K562 (cell line): ENCODE results near the gene MYCBP. TPM values are rescaled to one million over a fixed set of nuclear protein-coding genes. Genes with fewer than 3 reads are reported as not detected.
"Not testable (repeated sequence)": the region's sequence is repeated elsewhere in the genome, so short reads cannot be mapped to it uniquely, and the experiment has no call there.

Experiments used
- ATAC-seq: fragments of 200-7000 bp; cut with Tn5 transposase; 3 replicates; pipeline ENCODE4 v1.9.1; 2020; ENCODE audit warnings: moderate library complexity
- BruUV-seq: library from RNA; stranded (reverse); fragments of 400-500 nt; replicated peaks from 2 replicates; lab custom pipeline; 2021; lab: Mats Ljungman, UMichigan
- CTCF ChIA-PET: fragments of 300-600 bp; formaldehyde crosslinking; extraction: SDS; loops from one replicate; lab custom pipeline; 2021; ENCODE audit warnings: low intra/inter-chr PET ratio; lab: Yijun Ruan, JAX
- POLR2A ChIA-PET: fragments of 300-600, 350-650 bp; sonication (Branson Sonifier 250); formaldehyde crosslinking; extraction: SDS; loops from one replicate; lab custom pipeline; 2021; ENCODE audit warnings: antibody characterized with exemption, inconsistent platforms; lab: Yijun Ruan, JAX
- DNase-seq, 4 experiments: peaks; one replicate each; pipeline versions ENCODE4 v3.0.0 to v3.0.0-alpha.2; 2011 to 2018; ENCODE audit warnings: low spot score in 3 of 4, mixed read lengths in 3 of 4; ENCODE audit errors: extremely low read depth in 1 of 4
- FAIRE-seq: peaks from 2 replicates; lab custom pipeline; 2011; peaks lifted over from hg19 to GRCh38; lab: Jason Lieb, UNC
- H2AFZ ChIP-seq: 2 replicates; pipeline ENCODE4 v1.6.0; 2011; ENCODE audit warnings: low read depth, low read length, control low read depth, inconsistent platforms
- H3K27ac ChIP-seq: fragments of 200-600 bp; 3 replicates; pipeline ENCODE4 v1.8.0; 2011; ENCODE audit warnings: low read depth, mild to moderate bottlenecking, control low read depth, inconsistent platforms, low read length, moderate library complexity, mixed read lengths; ENCODE audit errors: extremely low read depth
- H3K27me3 ChIP-seq, 2 experiments: fragments of 300-600 bp in 1 of 2; 2 replicates in 1 of 2; 3 replicates in 1 of 2; pipeline versions ENCODE4 v1.6.0 to v1.8.0; 2011; ENCODE audit warnings: inconsistent platforms in 2 of 2, low read length in 2 of 2, mild to moderate bottlenecking in 1 of 2, mixed read lengths in 1 of 2, moderate library complexity in 1 of 2; ENCODE audit not compliant: control insufficient read depth in 2 of 2, insufficient read depth in 2 of 2
- H3K36me3 ChIP-seq: fragments of 300-600 bp; 3 replicates; pipeline ENCODE4 v1.8.0; 2011; ENCODE audit warnings: mild to moderate bottlenecking, low read length, inconsistent platforms; ENCODE audit not compliant: control insufficient read depth, insufficient read depth
- H3K4me1 ChIP-seq, 2 experiments: fragments of 200-600 bp in 1 of 2; replicated peaks in 1 of 2; 2 replicates in 1 of 2; 3 replicates in 1 of 2; pipeline versions ENCODE4 v1.5.1 to v1.8.0; 2011; ENCODE audit warnings: inconsistent platforms in 2 of 2, low read length in 2 of 2, mild to moderate bottlenecking in 1 of 2, mixed read lengths in 1 of 2, moderate library complexity in 1 of 2; ENCODE audit not compliant: control insufficient read depth in 2 of 2, insufficient read depth in 2 of 2
- H3K4me2 ChIP-seq: 2 replicates; pipeline ENCODE4 v1.6.1; 2011; ENCODE audit warnings: low read length, control low read depth, inconsistent platforms, mixed read lengths; ENCODE audit not compliant: insufficient read depth
- H3K4me3 ChIP-seq: fragments of 200-600 bp; sonication (generic), shearing (Covaris generic); 2 replicates; pipeline ENCODE4 v1.5.1; 2016; ENCODE audit warnings: control low read depth, inconsistent platforms
- H3K79me2 ChIP-seq: fragments of 200-600 bp; 3 replicates; pipeline ENCODE4 v1.8.0; 2011; ENCODE audit warnings: low read length, inconsistent platforms; ENCODE audit not compliant: control insufficient read depth, insufficient read depth
- H3K9ac ChIP-seq, 2 experiments: 2 replicates each; pipeline versions ENCODE4 v1.6.0 to v1.6.1; 2011; ENCODE audit warnings: low read depth in 2 of 2, low read length in 2 of 2, control low read depth in 1 of 2, inconsistent platforms in 1 of 2, mild to moderate bottlenecking in 1 of 2, mixed read lengths in 1 of 2; ENCODE audit not compliant: insufficient read depth in 1 of 2
- H3K9me1 ChIP-seq: one replicate; pipeline ENCODE4 v1.6.0; 2011; ENCODE audit warnings: inconsistent platforms, mild to moderate bottlenecking, low read length, moderate library complexity; ENCODE audit not compliant: control insufficient read depth, insufficient read depth
- H3K9me3 ChIP-seq: replicated peaks from 2 replicates; pipeline ENCODE4 v1.5.1; 2011; ENCODE audit warnings: low read depth, low read length, inconsistent platforms; ENCODE audit not compliant: control insufficient read depth, insufficient read depth
- H4K20me1 ChIP-seq: replicated peaks from 2 replicates; pipeline ENCODE4 v1.6.1; 2011; ENCODE audit warnings: low read length, inconsistent platforms, mixed read lengths; ENCODE audit not compliant: control insufficient read depth, insufficient read depth
- EHMT2 ChIP-seq: fragments of 450-650 bp; IDR thresholded peaks from 2 replicates; pipeline ENCODE4 v1.6.1; 2018; ENCODE audit warnings: antibody characterized with exemption
- PURB ChIP-seq: sonication (generic); formaldehyde crosslinking; IDR thresholded peaks from 2 replicates; pipeline ENCODE4 v1.9.0; 2021; ENCODE audit warnings: low read depth, mild to moderate bottlenecking, missing genetic modification reagents
- SMARCA5 ChIP-seq: fragments of 450-650 bp; IDR thresholded peaks from 2 replicates; pipeline ENCODE4 v1.6.1; 2016
- ZKSCAN1 ChIP-seq: fragments of 150-350 bp; IDR thresholded peaks from 2 replicates; pipeline ENCODE4 v1.6.1; 2016; ENCODE audit warnings: low read depth, low read length
- ZNF197 ChIP-seq: fragments of 200-800 bp; sonication (Bioruptor generic); IDR thresholded peaks from 2 replicates; pipeline ENCODE4 v1.6.1; 2016; ENCODE audit warnings: low read depth, missing genetic modification characterization, missing compliant biosample characterization
- ZNF384 ChIP-seq: IDR thresholded peaks from 2 replicates; pipeline ENCODE4 v1.6.1; 2012; ENCODE audit warnings: low read depth, low read length, improper control_type of control experiment
- WGBS: fragments of 100-300 bp; shearing (Covaris generic); methylation state at CpG from one replicate; pipeline ENCODE4 v1.1.6; 2016; ENCODE audit warnings: low coverage, mixed read lengths; ENCODE audit not compliant: insufficient coverage; ENCODE audit errors: missing lambda C conversion rate; 5-methylcytosine and 5-hydroxymethylcytosine counted together
- in situ Hi-C: fragments of 300-500 bp; cut with MboI; formaldehyde crosslinking; loops from 4 replicates; pipeline ENCODE4 v1.15.0; 2018; ENCODE audit warnings: inconsistent platforms, mixed read lengths
- intact Hi-C: fragments of 100-400 bp; cut with micrococcal nuclease; formaldehyde crosslinking; loops from 2 replicates; pipeline ENCODE4 v1.14.2; 2022
- polyA plus RNA-seq, 8 experiments: library from polyadenylated mRNA; depleted of rRNA in 4 of 8; stranded (reverse) in 5 of 8; unstranded in 3 of 8; fragments of >200 nt; fragmentation: Nextera tagmentation in 2 of 8; fragmentation: Illumina TruSeq in 1 of 8; extraction: Ambion mirVana in 2 of 8; extraction: Trizol in 1 of 8; gene quantifications; 2 replicates each; pipeline versions ENCODE4 v1.2.1 to v1.2.3, GENCODE V29; 2011 to 2014; ENCODE audit warnings: inconsistent platforms in 1 of 8, missing spikeins in 1 of 8
- total RNA-seq, 7 experiments: library from RNA; depleted of rRNA in 6 of 7; stranded (reverse); fragments of >200 nt in 6 of 7; fragmentation: Illumina TruSeq in 2 of 7; extraction: Trizol in 2 of 7; gene quantifications; 2 replicates each; pipeline versions ENCODE4 v1.2.1 to v1.2.3, GENCODE V29; 2011 to 2021; ENCODE audit warnings: low replicate concordance in 1 of 7
- TF ChIP-seq, protein P1 (sequence below): fragments of 150-350 bp; conservative IDR thresholded peaks from 2 replicates; pipeline ENCODE4 v1.6.1; 2014; ENCODE audit warnings: low read length
- TF ChIP-seq, protein P2 (sequence below), 2 experiments: fragments of 450-650 bp; conservative IDR thresholded peaks; 2 replicates each; pipeline ENCODE4 v1.6.1; 2017; ENCODE audit warnings: mild to moderate bottlenecking in 2 of 2, moderate library complexity in 2 of 2
- TF ChIP-seq, protein P3 (sequence below): sonication (generic); formaldehyde crosslinking; IDR thresholded peaks from 2 replicates; pipeline ENCODE4 v1.8.0; 2022; ENCODE audit warnings: mild to moderate bottlenecking, missing genetic modification reagents
- TF ChIP-seq, protein P4 (sequence below): fragments of 450-650 bp; IDR thresholded peaks from 2 replicates; pipeline ENCODE4 v1.6.1; 2018; ENCODE audit not compliant: partially characterized antibody

MYCBP gene
- total and polyA plus RNA-seq, 9 of the 15 experiments (the other 6 are each of a cell fraction or from before 2014, with no cell fraction given): 32.3 to 253 (median 72.9) TPM

DNA sequence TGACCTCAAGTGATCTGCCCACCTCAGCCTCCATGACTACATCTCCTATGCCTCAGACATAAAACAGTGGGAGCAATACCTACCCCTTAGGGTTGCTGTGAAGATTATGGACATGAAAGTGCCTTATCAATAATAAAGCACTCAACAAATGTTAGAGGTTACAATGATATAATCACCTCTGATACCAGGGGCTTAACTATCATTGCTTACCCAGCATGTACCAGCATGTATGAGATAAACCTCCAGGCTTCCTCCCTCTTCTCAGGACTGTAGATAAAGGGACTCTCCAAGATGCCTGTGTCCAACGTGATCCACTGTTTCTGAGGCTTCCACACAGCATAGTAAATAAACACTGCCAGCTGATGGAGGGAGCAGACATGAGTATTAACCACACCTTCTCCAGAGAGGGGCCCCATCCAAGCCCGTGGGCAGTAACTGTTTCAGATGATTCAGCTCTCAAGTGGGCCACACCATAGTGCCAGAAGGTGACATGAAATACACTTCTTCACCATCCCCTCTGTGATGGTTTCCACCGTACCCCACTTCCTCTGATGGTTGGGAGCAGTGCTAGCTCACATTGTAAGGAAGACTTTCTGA lies 42.3 kb upstream of the MYCBP start (continued):
- TF ChIP-seq, protein P1, sequence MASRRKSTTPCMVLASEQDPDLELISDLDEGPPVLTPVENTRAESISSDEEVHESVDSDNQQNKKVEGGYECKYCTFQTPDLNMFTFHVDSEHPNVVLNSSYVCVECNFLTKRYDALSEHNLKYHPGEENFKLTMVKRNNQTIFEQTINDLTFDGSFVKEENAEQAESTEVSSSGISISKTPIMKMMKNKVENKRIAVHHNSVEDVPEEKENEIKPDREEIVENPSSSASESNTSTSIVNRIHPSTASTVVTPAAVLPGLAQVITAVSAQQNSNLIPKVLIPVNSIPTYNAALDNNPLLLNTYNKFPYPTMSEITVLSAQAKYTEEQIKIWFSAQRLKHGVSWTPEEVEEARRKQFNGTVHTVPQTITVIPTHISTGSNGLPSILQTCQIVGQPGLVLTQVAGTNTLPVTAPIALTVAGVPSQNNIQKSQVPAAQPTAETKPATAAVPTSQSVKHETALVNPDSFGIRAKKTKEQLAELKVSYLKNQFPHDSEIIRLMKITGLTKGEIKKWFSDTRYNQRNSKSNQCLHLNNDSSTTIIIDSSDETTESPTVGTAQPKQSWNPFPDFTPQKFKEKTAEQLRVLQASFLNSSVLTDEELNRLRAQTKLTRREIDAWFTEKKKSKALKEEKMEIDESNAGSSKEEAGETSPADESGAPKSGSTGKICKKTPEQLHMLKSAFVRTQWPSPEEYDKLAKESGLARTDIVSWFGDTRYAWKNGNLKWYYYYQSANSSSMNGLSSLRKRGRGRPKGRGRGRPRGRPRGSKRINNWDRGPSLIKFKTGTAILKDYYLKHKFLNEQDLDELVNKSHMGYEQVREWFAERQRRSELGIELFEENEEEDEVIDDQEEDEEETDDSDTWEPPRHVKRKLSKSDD: no peak
- TF ChIP-seq EHMT2: no peak
- no peak for TF ChIP-seq ZKSCAN1
- TF ChIP-seq PURB (CRISPR knock-in tag): no peak
- TF ChIP-seq, protein P2, sequence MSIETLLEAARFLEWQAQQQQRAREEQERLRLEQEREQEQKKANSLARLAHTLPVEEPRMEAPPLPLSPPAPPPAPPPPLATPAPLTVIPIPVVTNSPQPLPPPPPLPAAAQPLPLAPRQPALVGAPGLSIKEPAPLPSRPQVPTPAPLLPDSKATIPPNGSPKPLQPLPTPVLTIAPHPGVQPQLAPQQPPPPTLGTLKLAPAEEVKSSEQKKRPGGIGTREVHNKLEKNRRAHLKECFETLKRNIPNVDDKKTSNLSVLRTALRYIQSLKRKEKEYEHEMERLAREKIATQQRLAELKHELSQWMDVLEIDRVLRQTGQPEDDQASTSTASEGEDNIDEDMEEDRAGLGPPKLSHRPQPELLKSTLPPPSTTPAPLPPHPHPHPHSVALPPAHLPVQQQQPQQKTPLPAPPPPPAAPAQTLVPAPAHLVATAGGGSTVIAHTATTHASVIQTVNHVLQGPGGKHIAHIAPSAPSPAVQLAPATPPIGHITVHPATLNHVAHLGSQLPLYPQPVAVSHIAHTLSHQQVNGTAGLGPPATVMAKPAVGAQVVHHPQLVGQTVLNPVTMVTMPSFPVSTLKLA (conservative IDR thresholded peaks at IDR 0.05): peak; percentile 74 to 90

DNA sequence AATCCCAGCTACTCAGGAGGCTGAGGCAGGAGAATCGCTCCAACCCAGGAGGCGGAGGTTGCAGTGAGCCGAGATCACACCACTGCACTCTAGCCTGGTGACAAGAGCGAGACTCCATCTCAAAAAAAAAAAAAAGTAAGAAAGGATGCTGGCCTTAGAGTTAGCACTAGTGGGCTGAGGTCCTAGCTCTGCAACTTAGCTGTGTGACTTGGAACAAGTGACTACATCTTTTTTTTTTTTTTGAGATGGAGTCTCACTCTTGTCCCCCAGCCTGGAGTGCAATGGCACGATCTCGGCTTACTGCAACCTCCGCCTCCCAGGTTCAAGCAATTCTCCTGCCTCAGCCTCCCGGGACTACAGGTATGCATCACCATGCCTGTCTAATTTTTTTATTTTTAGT lies 41.8 kb upstream of the MYCBP start:
- Histone ChIP-seq H3K4me2 (peak overlapping the region; percentile 62; the same call in 1 of the 2 replicates), H3K4me1 (peaks cover 19 to 22% of the 10 kb centered on the region in 2 experiments; a peak in 4 of 5 replicates)
- ATAC-seq (peak; percentile 38), DNase-seq (peak in 1 of 4 experiments; percentile 16)
- H3K9me3 ChIP-seq, CTCF ChIA-PET, H3K79me2 ChIP-seq, H3K9ac ChIP-seq, H2AFZ ChIP-seq, H3K36me3 ChIP-seq, in situ Hi-C loops, intact Hi-C loops, H3K9me1 ChIP-seq, H3K27ac ChIP-seq, H4K20me1 ChIP-seq, BruUV-seq, H3K4me3 ChIP-seq, H3K27me3 ChIP-seq, FAIRE-seq: not testable (repeated sequence)
- 15% methylated on average over 7 of the region's 8 CpGs for WGBS
- POLR2A ChIA-PET: interaction anchor here (0.6 to 1.5 kb wide), 3 partner anchors 15 to 300 kb away, joined by 3 to 4 read pairs (median 4); no protein-coding TSS in a partner anchor
- TF ChIP-seq, protein P3, sequence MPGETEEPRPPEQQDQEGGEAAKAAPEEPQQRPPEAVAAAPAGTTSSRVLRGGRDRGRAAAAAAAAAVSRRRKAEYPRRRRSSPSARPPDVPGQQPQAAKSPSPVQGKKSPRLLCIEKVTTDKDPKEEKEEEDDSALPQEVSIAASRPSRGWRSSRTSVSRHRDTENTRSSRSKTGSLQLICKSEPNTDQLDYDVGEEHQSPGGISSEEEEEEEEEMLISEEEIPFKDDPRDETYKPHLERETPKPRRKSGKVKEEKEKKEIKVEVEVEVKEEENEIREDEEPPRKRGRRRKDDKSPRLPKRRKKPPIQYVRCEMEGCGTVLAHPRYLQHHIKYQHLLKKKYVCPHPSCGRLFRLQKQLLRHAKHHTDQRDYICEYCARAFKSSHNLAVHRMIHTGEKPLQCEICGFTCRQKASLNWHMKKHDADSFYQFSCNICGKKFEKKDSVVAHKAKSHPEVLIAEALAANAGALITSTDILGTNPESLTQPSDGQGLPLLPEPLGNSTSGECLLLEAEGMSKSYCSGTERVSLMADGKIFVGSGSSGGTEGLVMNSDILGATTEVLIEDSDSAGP (CRISPR knock-in tag): 0 out of 2 replicates have a peak, but pooled peaks have one; percentile 37
- TF ChIP-seq SMARCA5: 0 out of 2 replicates have a peak, but pooled peaks have one; percentile 40
- TF ChIP-seq ZNF384: peak; percentile 63
- TF ChIP-seq ZNF197 (CRISPR knock-in tag): 0 out of 2 replicates have a peak, but pooled peaks have one; percentile 14
- TF ChIP-seq, protein P4, sequence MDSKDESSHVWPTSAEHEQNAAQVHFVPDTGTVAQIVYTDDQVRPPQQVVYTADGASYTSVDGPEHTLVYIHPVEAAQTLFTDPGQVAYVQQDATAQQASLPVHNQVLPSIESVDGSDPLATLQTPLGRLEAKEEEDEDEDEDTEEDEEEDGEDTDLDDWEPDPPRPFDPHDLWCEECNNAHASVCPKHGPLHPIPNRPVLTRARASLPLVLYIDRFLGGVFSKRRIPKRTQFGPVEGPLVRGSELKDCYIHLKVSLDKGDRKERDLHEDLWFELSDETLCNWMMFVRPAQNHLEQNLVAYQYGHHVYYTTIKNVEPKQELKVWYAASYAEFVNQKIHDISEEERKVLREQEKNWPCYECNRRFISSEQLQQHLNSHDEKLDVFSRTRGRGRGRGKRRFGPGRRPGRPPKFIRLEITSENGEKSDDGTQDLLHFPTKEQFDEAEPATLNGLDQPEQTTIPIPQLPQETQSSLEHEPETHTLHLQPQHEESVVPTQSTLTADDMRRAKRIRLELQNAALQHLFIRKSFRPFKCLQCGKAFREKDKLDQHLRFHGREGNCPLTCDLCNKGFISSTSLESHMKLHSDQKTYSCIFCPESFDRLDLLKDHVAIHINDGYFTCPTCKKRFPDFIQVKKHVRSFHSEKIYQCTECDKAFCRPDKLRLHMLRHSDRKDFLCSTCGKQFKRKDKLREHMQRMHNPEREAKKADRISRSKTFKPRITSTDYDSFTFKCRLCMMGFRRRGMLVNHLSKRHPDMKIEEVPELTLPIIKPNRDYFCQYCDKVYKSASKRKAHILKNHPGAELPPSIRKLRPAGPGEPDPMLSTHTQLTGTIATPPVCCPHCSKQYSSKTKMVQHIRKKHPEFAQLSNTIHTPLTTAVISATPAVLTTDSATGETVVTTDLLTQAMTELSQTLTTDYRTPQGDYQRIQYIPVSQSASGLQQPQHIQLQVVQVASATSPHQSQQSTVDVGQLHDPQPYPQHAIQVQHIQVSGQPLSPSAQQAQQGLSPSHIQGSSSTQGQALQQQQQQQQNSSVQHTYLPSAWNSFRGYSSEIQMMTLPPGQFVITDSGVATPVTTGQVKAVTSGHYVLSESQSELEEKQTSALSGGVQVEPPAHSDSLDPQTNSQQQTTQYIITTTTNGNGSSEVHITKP: peak; percentile 75
